Measurements from ENCODE around the gene SH3RF3.

SH3RF3 gene

DNA sequence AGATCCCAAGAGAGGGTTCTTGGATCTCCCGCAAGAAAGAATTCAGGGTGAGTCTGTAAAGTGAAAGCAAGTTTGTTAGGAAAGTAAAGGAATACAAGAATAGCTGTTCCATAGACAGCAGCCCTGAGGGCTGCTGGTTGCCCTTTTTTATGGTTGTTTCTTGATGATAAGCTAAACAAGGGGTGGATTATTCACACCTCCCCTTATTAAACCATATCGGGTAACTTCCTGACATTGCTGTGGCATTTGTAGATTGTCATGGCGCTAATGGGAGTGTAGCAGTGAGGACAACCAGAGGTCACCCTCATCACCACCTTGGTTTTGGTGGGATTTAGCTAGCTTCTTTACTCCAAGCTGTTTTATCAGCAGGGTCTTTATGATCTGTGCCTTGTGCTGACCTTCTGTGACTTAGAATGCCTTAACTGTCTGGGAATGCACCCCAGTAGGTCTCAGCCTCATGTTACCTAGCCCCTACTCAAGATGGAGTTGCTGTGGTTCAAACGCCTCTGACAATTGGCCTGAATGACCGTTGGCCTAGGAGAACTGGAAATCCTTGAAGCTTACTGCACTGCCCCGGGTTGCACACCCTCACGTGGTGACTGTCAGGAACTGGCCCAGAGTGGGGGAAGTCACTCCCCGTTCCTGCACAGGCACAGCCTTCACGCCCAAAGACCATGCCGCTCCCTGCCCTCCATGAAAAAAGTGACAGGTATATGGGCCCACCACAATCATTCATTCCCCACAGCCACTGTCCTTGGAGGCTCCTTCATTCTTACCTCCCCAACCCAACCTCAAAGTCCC is 347.8 kb downstream of the SH3RF3 start:
- CTCF ChIA-PET = interaction anchor here (1.1 kb wide), 1 partner anchor 154 kb away, joined by 3 read pairs; no protein-coding TSS in a partner anchor
- POLR2A ChIA-PET = interaction anchor here (0.7 kb wide), 1 partner anchor 30 kb away, joined by 3 read pairs; no protein-coding TSS in a partner anchor

DNA sequence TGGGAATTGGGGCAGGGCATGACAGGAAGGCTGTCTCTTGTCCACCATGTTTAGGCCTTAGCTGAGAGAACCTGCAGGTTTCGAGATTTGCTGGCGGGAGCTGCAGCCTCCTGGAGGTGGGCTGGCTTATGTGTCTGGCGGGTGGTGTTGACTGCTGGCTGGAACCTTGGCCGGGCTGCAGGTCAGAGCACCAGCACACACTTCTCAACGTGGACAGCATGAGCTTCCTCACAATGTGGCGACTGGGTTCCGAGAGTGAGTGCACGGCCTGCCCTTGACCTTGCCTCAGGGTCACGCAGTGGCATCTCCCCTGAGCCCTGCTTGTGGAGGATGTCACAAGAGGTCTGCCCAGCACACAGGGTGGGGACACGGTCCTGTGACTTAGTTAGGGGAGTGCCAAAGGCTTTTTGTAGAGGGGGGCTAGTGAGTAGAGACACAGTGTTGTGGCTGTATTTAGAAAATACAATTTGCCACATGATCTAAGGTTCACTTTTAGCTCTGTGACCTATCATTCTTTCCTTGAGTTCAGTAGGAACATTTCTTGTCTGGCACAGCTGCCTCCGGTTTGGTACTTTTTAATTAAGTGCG is 350.0 kb downstream of the SH3RF3 start:
- no peak overlapping the region for H3K4me3 ChIP-seq (ENCODE audit: control insufficient read depth in 1 of 7, extremely low read depth in 1 of 7, insufficient read depth in 4 of 7, low read depth in 2 of 7, low read length in 6 of 7)
- WGBS (ENCODE audit: insufficient coverage) = 97% methylated on average over 10 of the region's 12 CpGs
- ChIA-PET POLR2A (no interaction called here), CTCF (interaction anchor here (0.9 to 1.6 kb wide), 4 partner anchors 10 to 147 kb away, joined by 3 to 6 read pairs (median 3); no protein-coding TSS in a partner anchor)
- H3K4me1 ChIP-seq (ENCODE audit: control extremely low read depth in 1 of 4, control insufficient read depth in 4 of 4, insufficient read depth in 4 of 4, low read length in 3 of 4) = peaks cover 6 to 57% (median 39%) of the 10 kb centered on the region in 4 experiments
- DNase-seq = no peak
- no peaks in the 10 kb centered on the region for H3K27me3 ChIP-seq (replicated peaks in 2 of 5; ENCODE audit: control insufficient read depth in 4 of 5, insufficient read depth in 5 of 5, low read length in 4 of 5)
- H3K9me3 ChIP-seq (ENCODE audit: control extremely low read depth in 1 of 5, control insufficient read depth in 4 of 5, insufficient read depth in 2 of 5, low read depth in 1 of 5, low read length in 4 of 5) = no peaks in the 10 kb centered on the region
- no peak overlapping the region for H3K27ac ChIP-seq (ENCODE audit: insufficient read depth in 1 of 2, low read depth in 1 of 2, low read length in 2 of 2, poor library complexity in 1 of 2, severe bottlenecking in 2 of 2)
- no peaks in the 10 kb centered on the region for H3K36me3 ChIP-seq (ENCODE audit: control insufficient read depth in 4 of 4, insufficient read depth in 4 of 4, low read length in 3 of 4)

More for the DNA sequence above, 347.8 kb downstream of the SH3RF3 start:
- H3K4me3 ChIP-seq (ENCODE audit: control insufficient read depth in 1 of 7, extremely low read depth in 1 of 7, insufficient read depth in 4 of 7, low read depth in 2 of 7, low read length in 6 of 7) = no peak overlapping the region
- no peaks in the 10 kb centered on the region for H3K9me3 ChIP-seq (ENCODE audit: control extremely low read depth in 1 of 5, control insufficient read depth in 4 of 5, insufficient read depth in 2 of 5, low read depth in 1 of 5, low read length in 4 of 5)
- no peak for DNase-seq
- no peaks in the 10 kb centered on the region for H3K27me3 ChIP-seq (replicated peaks in 2 of 5; ENCODE audit: control insufficient read depth in 4 of 5, insufficient read depth in 5 of 5, low read length in 4 of 5)
- H3K4me1 ChIP-seq (ENCODE audit: control extremely low read depth in 1 of 4, control insufficient read depth in 4 of 4, insufficient read depth in 4 of 4, low read length in 3 of 4) = peaks cover 0 to 58% (median 20%) of the 10 kb centered on the region in 4 experiments
- 92% methylated on average over 8 of the region's 10 CpGs for WGBS (ENCODE audit: insufficient coverage)
- no peak overlapping the region for H3K27ac ChIP-seq (ENCODE audit: insufficient read depth in 1 of 2, low read depth in 1 of 2, low read length in 2 of 2, poor library complexity in 1 of 2, severe bottlenecking in 2 of 2)
- no peaks in the 10 kb centered on the region for H3K36me3 ChIP-seq (ENCODE audit: control insufficient read depth in 4 of 4, insufficient read depth in 4 of 4, low read length in 3 of 4)

- H3K27ac ChIP-seq (ENCODE audit: insufficient read depth in 1 of 2, low read depth in 1 of 2, low read length in 2 of 2, poor library complexity in 1 of 2, severe bottlenecking in 2 of 2) = no peak overlapping the region
- ChIA-PET POLR2A (no interaction called here), CTCF (interaction anchor here (0.9 to 1.6 kb wide), 3 partner anchors 11 to 147 kb away, joined by 3 to 6 read pairs (median 3); no protein-coding TSS in a partner anchor)
- no peak overlapping the region for H3K4me3 ChIP-seq (ENCODE audit: control insufficient read depth in 1 of 7, extremely low read depth in 1 of 7, insufficient read depth in 4 of 7, low read depth in 2 of 7, low read length in 6 of 7)
- 71% methylated on average over 7 of the region's 7 CpGs for WGBS (ENCODE audit: insufficient coverage)
- no peaks in the 10 kb centered on the region for H3K36me3 ChIP-seq (ENCODE audit: control insufficient read depth in 4 of 4, insufficient read depth in 4 of 4, low read length in 3 of 4)
- no peaks in the 10 kb centered on the region for H3K9me3 ChIP-seq (ENCODE audit: control extremely low read depth in 1 of 5, control insufficient read depth in 4 of 5, insufficient read depth in 2 of 5, low read depth in 1 of 5, low read length in 4 of 5)
- peaks cover 6 to 53% (median 39%) of the 10 kb centered on the region in 4 experiments for H3K4me1 ChIP-seq (ENCODE audit: control extremely low read depth in 1 of 4, control insufficient read depth in 4 of 4, insufficient read depth in 4 of 4, low read length in 3 of 4)
- peak in 2 of 3 donors; percentile 53 to 63 for DNase-seq
- H3K27me3 ChIP-seq (replicated peaks in 2 of 5; ENCODE audit: control insufficient read depth in 4 of 5, insufficient read depth in 5 of 5, low read length in 4 of 5) = no peaks in the 10 kb centered on the region
Observed at GRCh38 chr2:109479804-109480203, 350.8 kb downstream of the SH3RF3 start.

GRCh38 chr2:109480486-109481195 is 351.6 kb downstream of the SH3RF3 start:
- ChIA-PET CTCF (interaction anchor here (1.2 to 1.6 kb wide), 3 partner anchors 9 to 148 kb away, joined by 3 read pairs; no protein-coding TSS in a partner anchor), POLR2A (no interaction called here)
- Histone ChIP-seq H3K27me3 (replicated peaks in 2 of 5; ENCODE audit: control insufficient read depth in 4 of 5, insufficient read depth in 5 of 5, low read length in 4 of 5) (no peaks in the 10 kb centered on the region), H3K36me3 (ENCODE audit: control insufficient read depth in 4 of 4, insufficient read depth in 4 of 4, low read length in 3 of 4) (no peaks in the 10 kb centered on the region), H3K9me3 (ENCODE audit: control extremely low read depth in 1 of 5, control insufficient read depth in 4 of 5, insufficient read depth in 2 of 5, low read depth in 1 of 5, low read length in 4 of 5) (no peaks in the 10 kb centered on the region), H3K4me1 (ENCODE audit: control extremely low read depth in 1 of 4, control insufficient read depth in 4 of 4, insufficient read depth in 4 of 4, low read length in 3 of 4) (peaks cover 6 to 49% (median 39%) of the 10 kb centered on the region in 4 experiments), H3K27ac (ENCODE audit: insufficient read depth in 1 of 2, low read depth in 1 of 2, low read length in 2 of 2, poor library complexity in 1 of 2, severe bottlenecking in 2 of 2) (no peak overlapping the region), H3K4me3 (ENCODE audit: control insufficient read depth in 1 of 7, extremely low read depth in 1 of 7, insufficient read depth in 4 of 7, low read depth in 2 of 7, low read length in 6 of 7) (no peak overlapping the region)
- WGBS (ENCODE audit: insufficient coverage) = 90% methylated on average over 6 of the region's 10 CpGs
- no peak for DNase-seq

- peaks cover 6 to 44% (median 35%) of the 10 kb centered on the region in 4 experiments for H3K4me1 ChIP-seq (ENCODE audit: control extremely low read depth in 1 of 4, control insufficient read depth in 4 of 4, insufficient read depth in 4 of 4, low read length in 3 of 4)
- H3K27me3 ChIP-seq (replicated peaks in 2 of 5; ENCODE audit: control insufficient read depth in 4 of 5, insufficient read depth in 5 of 5, low read length in 4 of 5) = no peaks in the 10 kb centered on the region
- peak in 1 of 3 donors; percentile 42 for DNase-seq
- no peaks in the 10 kb centered on the region for H3K9me3 ChIP-seq (ENCODE audit: control extremely low read depth in 1 of 5, control insufficient read depth in 4 of 5, insufficient read depth in 2 of 5, low read depth in 1 of 5, low read length in 4 of 5)
- ChIA-PET POLR2A (no interaction called here), CTCF (interaction anchor here (1.5 to 2.0 kb wide), 2 partner anchors 9 to 26 kb away, joined by 3 to 5 read pairs; no protein-coding TSS in a partner anchor)
- H3K36me3 ChIP-seq (ENCODE audit: control insufficient read depth in 4 of 4, insufficient read depth in 4 of 4, low read length in 3 of 4) = no peaks in the 10 kb centered on the region
- no peak overlapping the region for H3K4me3 ChIP-seq (ENCODE audit: control insufficient read depth in 1 of 7, extremely low read depth in 1 of 7, insufficient read depth in 4 of 7, low read depth in 2 of 7, low read length in 6 of 7)
- WGBS (ENCODE audit: insufficient coverage) = 83% methylated on average over 9 of the region's 9 CpGs
- H3K27ac ChIP-seq (ENCODE audit: insufficient read depth in 1 of 2, low read depth in 1 of 2, low read length in 2 of 2, poor library complexity in 1 of 2, severe bottlenecking in 2 of 2) = no peak overlapping the region
Observed at GRCh38 chr2:109481196-109481555, 352.2 kb downstream of the SH3RF3 start.

DNA sequence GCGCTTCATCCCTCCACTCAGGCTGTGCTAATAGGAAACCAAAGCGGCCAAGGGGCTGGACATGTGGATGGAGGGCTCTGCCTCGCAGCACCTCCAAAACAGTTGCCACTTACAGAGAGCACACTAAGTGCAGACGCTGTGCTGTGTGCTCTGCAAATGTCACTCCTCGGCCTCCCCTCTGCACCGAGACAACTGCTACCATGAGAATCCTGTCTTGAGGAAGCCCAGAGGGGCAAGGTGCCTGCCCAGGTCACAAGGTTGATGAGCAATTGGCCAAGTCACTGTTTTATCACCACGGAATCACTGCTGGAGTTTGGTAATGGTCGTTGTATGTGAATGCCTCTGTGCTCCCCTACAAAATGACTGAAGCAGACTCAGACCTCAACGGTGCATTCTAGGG is 352.6 kb downstream of the SH3RF3 start:
- no peak overlapping the region for H3K27ac ChIP-seq (ENCODE audit: insufficient read depth in 1 of 2, low read depth in 1 of 2, low read length in 2 of 2, poor library complexity in 1 of 2, severe bottlenecking in 2 of 2)
- ChIA-PET CTCF (interaction anchor here (0.8 to 2.0 kb wide), 4 partner anchors 8 to 243 kb away, joined by 3 to 5 read pairs (median 4); no protein-coding TSS in a partner anchor), POLR2A (interaction anchor here (0.6 kb wide), 1 partner anchor 15 kb away, joined by 4 read pairs; no protein-coding TSS in a partner anchor)
- H3K4me3 ChIP-seq (ENCODE audit: control insufficient read depth in 1 of 7, extremely low read depth in 1 of 7, insufficient read depth in 4 of 7, low read depth in 2 of 7, low read length in 6 of 7) = no peak overlapping the region
- H3K27me3 ChIP-seq (replicated peaks in 2 of 5; ENCODE audit: control insufficient read depth in 4 of 5, insufficient read depth in 5 of 5, low read length in 4 of 5) = no peaks in the 10 kb centered on the region
- H3K4me1 ChIP-seq (ENCODE audit: control extremely low read depth in 1 of 4, control insufficient read depth in 4 of 4, insufficient read depth in 4 of 4, low read length in 3 of 4) = peaks cover 6 to 44% (median 33%) of the 10 kb centered on the region in 4 experiments
- WGBS (ENCODE audit: insufficient coverage) = 96% methylated on average over 8 of the region's 9 CpGs
- H3K36me3 ChIP-seq (ENCODE audit: control insufficient read depth in 4 of 4, insufficient read depth in 4 of 4, low read length in 3 of 4) = no peaks in the 10 kb centered on the region
- H3K9me3 ChIP-seq (ENCODE audit: control extremely low read depth in 1 of 5, control insufficient read depth in 4 of 5, insufficient read depth in 2 of 5, low read depth in 1 of 5, low read length in 4 of 5) = no peaks in the 10 kb centered on the region
- DNase-seq = no peak

Measured in common myeloid progenitor, CD34-positive (primary cell).